HG03432 (cell line): ENCODE results near the gene CHN2.
"Not testable (repeated sequence)": the region's sequence is repeated elsewhere in the genome, so short reads cannot be mapped to it uniquely, and the experiment has no call there.

Source experiments
- ATAC-seq: cut with Tn5 transposase; IDR thresholded peaks from one replicate; pipeline ENCODE4 v1.9.1; 2021; ENCODE audit warnings: mild to moderate bottlenecking, moderate library complexity; ENCODE audit not compliant: unreplicated experiment

The CHN2 gene

DNA sequence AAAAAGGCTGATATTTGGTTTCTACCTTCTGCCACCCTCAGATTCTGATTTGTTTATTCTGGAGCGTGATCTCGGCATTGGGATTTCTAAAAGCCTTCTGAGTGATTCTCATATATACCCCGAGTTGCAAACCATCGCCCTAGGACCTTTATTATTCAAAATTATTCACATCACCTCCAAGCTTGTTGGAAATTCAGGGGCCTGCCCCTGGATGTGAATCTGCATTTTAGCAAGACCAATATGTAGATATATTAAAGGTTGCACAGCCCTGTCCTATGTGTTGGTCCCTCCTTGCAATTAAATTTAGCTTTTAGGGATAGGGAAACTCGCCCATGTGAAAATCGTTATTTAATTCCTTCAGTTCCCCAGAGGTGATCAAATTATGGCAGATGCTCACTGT is 9.0 kb upstream of the CHN2 start:
- no peak for ATAC-seq

DNA sequence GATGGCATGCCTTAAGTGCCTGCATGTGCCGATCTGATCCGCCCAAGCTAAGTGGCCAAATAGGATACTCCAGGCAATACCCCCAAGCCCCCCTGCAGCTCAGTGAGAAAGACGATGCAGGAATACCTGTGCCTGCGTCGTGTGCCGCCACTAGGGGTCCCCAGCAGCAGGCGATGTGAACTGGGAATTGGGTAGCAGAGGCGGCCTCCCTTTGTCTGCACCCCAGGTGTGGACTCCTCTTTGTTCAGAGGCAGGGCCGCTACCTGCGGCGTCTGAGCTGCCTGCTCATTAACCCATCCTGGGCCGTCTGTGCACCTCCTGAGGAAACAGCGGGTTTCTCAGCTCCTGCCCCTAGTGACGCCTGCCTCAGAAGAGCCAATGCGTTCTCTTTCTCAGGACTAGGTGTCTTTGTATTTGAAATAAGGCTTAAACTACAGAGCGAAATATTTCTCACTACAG is 4.8 kb upstream of the CHN2 start:
- peak; percentile 68 for ATAC-seq

DNA sequence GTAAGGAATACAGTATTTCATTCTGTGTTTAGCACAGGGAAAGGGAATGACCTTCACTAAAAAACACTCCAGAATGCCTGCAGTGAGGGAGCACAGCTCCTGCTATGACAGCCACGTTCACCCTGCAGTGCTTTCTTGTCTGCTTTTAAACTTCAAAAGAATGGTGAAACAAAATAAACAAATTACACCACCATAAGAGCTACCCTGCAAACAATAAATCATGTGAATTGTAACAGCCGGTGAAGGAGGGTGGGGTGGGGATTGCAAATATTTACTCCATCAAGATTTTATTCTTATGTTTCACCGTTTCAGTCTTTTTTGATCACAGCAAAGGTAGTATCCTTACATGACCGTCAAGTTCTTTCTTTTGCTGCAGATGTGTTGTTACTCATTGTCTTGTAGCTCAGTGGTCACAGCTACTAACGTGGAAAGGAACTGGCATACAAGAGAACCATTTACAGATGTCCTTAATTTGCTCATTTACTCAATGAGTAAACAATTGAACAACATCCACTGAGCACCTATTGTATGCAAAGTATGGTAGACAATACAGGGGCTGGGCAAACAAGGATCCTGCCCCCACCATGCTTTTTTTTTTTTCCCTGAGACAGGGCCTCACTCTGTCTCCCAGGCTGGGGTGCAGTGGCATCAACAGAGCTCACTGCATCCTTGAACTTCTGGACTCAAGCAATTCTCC is 4.1 kb upstream of the CHN2 start:
- ATAC-seq = no peak

DNA sequence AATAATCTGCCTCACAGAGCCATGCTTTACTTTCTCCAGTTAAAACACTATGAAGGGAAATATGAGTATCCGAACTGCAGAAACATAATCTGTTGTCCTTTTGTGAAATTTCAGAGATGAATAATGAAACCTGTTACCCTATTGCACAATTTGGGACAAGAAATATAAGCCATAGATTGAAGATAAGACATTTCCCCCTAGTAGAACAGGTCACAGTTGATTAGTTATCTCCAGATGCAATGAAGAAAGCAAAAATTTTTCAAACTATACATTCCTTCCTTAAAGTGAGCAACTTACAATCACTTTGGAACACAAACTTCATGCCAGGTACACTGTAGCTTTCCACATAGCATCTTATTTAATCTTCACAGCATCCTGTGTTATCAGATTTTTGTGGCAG is 2.3 kb upstream of the CHN2 start:
- ATAC-seq = no peak

DNA sequence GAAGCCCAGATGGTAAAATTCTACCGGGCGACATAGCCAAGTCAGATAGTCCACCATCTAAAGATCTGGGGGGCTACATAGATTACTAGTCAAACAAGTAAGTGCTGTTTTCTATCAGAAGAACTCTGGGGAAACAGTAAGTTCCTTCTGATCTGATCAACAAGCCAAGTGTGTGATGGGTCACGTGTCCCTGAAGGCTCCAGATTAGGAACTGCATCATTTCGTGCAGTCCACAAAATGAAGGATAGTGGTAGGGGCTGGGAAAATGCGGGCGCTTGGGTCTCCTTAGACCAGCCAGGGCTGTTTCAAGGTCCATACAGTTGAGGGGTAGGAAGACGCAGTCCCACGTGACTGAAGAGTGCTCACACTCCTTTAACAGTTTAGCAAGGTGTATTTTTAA is 1.8 kb upstream of the CHN2 start:
- no peak for ATAC-seq

DNA sequence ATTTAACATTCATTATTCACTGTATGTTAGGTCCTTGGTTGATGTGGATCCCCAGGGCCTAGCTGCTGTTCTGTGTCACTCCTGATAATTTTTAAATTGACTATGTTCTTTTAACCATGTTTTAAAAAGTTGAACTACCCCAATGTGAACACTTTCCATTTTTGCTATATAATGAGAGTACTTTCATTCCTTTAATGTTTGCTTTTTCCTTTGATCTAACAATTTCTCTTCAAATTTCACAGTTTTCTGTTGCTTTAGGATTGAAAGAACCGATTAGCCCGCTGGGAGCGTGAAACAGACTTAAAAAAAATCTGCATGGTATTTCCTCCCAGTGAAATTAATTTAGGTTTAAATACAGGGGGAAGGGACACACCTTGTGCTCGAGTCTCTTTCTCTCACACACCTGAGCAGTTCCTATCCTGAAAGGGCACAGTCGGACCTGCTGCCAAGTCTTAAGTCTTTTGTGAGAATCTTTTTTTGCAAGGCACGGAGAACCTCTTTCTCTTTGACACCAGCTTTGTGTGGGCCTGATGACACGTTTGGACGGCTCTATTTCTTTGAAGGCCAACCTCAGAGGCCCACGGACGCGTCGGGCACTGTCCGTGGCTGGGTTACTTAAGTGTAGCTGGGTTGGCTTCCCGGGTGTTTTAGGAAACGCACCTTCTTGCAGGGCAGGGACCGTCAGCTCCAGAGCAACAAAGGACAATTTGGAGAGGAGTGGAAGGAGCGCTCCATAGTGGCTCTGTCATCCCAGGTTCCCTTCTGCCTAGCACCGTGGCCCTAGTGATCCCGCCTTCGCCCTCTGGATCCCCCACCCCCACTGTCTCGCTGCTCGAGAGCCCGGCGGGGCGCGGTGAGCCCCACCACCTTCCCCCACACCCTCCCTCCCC is 1.0 kb upstream of the CHN2 start:
- no peak for ATAC-seq

DNA sequence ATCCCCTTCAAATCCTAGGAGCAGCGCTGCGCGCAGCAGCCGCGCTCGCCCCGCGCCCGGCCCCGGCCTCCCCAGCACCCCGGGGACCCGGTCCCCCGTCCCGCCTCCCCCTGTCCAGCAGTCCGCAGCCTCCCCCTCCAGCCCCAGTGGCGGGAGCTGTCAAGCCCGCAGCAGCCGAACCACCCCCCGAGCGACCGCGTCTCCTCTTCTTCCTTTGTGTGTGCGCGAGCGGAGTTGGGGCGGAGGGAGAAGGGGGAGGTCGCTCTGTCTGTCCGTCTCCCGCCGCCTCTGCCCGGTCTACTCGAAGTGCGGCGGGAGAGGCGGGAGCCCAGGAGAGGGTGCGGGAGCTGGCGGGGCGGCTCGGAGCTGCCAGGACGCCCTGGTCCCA is 375 bp upstream of the CHN2 start:
- no peak for ATAC-seq

DNA sequence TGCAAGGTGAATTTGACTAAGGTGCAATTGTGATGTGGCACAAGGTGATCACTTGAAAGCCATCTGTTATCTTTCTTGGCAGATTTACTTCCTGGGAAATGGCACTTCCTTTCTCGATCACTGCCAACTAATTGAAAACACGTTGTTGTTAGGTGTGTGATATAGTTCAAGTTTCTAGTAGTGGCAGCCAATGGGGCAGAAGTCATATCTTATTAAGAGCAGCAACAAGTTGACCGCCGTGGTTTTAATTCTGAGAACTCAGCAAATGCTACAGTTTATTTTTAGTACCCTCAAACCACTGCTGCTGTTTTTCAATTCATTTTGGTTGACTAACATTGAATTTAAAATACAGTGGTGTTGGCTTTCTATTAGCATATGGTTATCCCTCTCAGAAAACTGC is 1.6 kb downstream of the CHN2 start:
- no peak for ATAC-seq

DNA sequence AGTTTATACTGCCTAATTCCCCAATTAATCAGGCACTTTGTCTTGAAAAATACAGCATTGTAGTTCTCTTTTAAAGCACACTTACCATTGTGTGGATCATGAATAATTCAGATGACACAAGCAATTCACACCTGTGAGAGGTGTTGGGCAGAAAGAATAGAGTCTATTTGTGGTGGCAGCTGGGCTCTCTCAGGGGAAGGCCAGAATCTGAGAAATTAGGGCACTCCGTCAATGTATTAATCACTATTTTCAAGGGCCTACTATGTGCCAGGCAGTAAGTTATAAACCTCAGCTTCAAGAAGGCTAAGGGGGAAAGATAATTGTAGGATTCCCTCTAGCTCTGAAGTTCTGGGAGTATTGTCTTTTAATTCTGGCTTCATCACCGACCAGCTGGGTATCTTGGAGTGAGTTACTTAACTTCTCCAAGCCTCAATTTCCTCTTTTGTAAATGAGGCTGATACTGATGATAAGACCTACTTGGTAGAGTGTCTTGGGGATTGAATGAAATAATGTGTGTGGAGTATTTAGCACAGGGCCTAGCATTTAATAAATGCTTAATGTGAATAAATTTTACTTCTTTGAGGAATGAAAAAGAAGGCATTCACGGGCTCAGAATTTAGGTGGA is 2.5 kb downstream of the CHN2 start:
- ATAC-seq = no peak

DNA sequence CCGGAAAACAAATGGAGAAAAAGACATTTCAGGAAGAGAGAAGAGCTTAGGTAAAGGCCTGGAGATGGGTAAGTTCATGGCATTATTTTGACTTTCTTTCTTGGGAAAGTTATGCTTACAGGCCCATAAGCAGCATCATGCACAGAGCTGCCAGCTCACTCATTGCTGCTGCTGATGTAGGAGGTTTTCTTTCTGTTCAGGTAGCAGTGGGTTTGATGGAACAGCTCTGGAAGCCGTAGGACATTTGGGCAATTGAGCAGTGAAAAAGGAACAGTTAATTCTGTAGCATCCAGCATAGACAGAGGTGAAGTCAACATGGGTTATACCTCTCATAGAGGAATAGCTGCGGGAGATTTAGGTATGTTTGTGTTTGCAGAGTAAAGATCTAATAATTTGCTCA is 3.3 kb downstream of the CHN2 start:
- ATAC-seq = no peak

DNA sequence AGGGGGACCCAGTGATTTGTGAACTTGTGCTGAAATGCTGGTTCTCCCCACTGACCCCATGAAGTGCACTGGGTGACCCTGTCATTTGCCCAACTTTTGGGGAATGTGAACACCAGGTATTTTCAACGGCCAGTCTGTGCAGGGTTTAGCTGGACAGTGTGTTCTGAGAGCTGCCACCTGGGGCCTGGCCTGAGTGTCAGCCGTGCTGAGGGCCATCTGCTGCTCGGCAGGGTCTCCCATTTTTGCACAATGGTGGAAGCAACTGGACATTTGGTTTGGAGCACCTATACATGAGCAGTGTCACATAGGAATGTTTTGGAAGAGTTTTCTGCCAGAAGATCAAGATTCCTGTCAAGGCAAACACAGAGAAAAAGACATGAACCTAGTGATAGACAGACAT is 5.2 kb downstream of the CHN2 start:
- no peak for ATAC-seq

DNA sequence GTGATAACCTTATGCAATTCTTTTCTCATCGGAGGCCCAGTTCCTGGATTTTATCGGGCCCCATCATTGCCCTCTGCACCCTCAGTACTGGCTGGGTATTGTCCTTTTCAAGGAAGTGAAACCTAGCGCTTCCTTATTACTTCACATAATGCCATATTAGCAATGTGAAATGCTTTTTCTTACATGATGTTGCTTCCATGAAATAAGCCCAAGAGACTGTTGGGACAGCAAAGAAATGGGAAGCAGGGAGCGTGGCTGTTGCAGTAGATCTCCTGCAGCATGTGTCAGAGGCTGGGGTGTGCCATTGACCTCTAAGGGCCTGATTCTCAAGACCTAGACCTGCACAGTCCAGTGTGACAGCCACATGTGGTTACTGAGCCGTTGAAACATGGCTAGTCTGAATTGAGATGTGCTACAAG is 8.1 kb downstream of the CHN2 start:
- no peak for ATAC-seq

DNA sequence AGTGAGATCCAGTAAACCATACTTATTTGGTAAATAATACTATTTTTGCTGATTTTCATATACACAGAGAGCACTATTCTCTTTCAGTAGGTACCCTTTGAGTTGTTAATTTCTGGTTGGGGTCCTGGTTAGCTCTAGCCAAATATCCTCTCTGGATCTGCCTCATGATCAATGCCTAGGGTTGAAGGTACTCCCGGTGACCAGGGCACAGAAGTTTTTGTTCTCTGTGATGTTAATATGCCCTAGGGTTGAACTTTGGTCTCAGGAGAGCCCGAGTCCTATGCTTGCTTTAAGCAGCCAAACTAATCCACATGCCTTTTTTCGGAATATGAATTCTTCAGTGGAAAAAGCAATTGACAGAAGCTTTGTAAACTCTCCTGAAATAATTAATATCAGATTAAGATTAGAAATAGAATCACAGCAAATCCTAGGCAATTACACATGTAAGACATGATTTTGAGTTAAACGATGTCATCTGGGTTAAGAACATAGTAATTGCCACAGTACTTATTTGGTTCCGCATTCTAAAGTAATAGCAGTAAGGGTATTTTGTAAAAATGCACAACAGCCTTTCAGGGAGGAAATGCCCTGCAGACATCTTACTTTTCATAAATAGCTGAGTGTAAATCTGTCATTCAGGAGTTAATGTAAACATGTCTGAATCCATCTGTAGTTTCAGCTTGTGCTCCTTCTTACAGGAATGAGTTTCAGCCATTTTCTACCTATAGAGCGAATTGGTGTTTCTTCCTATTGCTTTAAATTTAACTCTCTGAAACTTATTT is 10.1 kb downstream of the CHN2 start:
- ATAC-seq = no peak

DNA sequence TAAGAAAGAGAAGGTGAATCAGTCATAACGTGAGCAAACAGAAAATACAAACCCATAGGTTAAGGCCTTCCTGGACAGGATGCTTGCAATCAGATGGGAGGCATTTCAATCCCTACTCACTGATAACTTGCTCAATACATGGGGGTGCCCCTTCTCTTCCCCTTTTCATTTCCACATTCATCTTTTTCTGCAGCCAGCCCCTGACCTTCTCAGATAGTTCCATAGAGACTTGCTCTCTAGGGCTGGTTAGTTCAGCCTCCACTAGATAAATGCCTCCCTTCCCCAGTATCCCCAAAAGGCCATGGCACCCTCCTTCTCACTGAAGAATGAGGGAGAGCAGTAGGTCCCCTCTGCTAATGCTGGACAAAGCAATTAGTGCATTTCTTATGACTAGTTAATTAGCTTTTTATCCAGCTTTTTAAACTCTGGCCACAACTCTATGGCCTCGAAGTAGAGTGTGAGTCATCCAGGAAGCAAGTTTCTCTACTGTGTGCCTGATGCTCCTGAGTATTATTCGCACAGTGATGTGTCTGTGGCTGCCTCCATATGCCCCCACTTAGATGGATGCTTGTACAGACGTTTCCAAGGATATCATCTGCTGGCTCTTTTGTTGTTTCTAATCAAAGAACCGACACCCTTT is 12.7 kb downstream of the CHN2 start:
- no peak for ATAC-seq

DNA sequence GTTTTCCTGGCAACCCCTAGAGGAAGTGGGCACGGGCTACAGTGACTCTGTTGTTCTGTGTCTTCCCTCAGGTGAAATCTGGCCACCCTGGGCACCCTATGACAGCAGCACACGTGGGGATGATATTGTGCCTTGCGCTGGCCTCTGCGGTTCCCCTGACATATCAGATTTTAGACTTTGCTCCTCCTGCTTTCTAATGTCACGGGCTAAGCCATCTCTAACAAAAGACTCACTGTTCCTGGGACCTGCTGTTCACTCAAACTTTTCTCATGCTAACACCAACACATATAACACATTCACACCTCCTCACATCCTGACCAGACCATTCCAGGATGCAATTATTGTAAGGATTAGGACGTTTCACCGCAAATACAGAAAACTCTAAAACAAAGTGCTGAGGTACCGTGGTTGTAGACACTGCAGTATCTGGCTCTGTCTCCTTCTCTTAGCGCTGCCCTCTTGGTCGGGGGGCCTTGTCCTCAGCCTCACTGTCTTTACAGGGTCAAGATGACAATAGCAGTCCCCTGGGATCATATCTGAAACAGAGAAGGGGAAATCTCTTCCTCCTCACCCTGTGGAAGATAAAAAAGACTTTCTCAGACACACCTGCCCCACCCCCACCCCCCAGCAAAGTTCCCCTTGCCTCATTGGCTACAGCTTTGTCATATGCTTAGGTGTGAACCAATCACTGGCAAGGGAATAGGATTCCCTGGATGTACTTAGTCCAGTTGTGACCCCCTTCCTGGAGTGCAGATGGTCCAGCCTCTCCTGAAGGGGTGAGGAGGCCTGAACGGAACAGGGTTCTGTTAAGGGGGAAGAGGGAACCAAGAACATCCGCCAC is 14.1 kb downstream of the CHN2 start:
- ATAC-seq = no peak

DNA sequence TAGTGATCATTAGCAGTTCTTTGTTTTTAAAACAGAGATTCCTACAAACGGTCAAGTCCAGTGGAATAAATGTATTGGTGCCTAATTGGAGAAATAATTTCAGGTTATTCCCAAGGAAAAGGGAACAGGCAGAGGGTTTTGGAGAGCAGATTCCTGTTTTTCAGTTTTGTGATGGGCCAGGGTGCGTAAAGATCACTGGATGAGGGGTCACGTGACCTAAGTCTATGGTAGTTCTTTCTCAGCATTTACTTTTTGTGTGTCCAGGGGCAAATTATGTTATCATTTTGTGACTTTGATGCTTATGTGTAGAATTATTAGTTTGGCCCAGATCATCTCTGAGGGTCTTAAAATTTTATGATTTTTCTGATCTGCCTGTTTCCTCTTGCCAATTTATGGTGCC is 15.2 kb downstream of the CHN2 start:
- ATAC-seq = no peak

DNA sequence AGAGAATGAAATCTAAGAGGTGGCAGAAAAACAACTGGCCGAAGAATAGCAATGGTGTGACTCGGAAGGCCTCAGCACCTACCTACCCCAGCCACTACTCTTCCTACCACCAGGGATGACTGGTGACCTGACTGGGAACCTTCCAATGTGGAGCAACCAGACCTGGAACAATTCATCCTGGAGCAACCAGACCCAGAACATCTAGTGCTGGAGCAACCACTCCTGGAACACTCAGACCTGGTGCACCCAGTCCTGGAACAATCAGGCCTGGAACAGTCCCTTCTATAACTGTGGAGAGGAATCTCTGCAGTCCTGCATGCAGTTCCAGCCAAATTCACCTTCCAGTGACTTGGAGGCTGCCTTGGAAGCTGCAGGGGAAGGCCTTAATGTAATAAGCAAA is 18.2 kb downstream of the CHN2 start:
- ATAC-seq = not testable (repeated sequence)

DNA sequence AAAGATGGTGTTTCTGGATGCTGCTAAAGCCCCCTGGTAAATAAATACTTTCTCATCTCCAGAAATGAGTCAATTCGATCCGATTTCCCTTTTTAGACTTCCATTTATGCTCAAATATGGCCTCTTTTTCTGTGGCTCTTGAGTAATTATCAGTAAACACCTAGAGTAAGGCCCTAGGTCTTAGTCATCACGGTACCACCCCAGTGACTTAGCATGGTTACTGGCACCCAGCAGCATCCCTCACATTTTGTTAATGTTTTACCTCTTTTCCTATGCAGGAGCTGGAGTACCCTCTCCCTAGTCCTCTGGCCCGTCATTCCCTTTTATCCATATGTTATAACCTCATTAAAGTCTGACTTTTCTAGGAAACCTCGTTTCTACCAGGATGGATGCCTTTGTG is 19.5 kb downstream of the CHN2 start:
- no peak for ATAC-seq

DNA sequence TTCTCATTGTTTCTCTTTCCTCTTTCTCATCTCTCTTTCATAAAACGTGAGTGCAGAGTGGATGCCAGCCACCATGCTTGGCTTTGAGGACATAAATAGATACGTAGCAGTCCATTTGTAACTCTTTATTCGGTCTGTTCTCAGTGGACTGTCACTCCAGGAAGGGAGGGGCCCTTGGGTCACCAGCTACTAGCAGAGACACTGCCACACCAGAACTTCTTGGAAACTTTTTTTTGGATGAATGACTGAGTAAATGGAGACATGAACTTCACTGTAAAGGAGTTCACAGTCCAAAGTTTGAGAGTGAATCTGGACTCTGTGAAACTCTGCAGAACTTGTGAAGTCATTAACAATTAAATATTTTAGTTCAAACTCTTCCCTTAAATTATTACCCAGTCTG is 20.2 kb downstream of the CHN2 start:
- no peak for ATAC-seq

DNA sequence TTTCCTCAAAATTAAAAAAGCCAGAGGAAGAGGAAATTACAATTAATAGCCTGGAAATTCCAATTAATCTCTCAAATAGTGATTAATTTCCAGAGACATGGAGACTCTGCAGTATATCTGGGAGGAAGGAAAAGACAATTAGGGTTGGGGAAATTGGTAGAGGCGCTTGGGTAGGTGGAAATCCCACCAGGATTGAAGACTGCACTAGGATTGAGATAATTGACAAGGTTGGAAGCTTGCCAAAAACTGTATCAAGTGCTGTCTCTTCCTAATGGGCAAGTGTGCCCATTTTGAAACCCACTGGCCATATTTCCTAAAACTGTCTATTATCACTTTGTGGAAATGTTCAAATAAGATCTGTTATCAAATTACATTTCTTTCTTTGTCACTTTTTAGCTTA is 21.6 kb downstream of the CHN2 start:
- ATAC-seq = no peak
